Measurements from ENCODE around the gene PPP1R17.

Gene PPP1R17

DNA sequence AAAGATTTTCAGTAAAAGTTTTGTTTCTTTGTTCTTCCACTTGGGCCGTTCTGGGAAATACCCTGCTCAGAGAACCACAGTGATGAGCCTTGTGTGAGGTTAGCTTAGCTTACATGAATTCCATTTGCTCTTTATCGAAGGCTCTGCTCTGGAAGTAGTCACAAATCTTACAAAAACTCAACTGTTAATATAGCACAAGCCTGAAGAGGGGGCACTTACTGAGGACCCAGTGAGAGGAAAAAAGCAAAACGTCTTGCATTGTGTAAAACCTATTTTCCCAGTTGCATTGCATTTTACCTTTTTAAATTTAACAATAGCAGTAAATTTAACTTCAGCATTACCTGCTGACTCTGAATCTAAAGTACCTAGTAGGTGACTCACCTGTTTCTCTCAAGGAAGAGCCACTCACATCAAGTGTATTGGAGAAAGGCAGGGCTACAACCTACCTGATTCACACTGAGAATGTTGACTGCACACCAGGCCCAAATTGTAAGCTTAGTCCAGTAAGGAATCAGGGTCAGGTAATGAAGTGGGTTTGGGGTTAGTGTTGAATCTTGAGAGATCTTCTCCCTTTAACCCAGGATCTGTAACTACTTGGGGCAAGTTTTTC, 42.3 kb downstream of the PPP1R17 start:
- FAIRE-seq (no peak), DNase-seq (ENCODE audit: insufficient read length, low spot score) (no peak)
- TF ChIP-seq POLR2A (IDR thresholded peaks at IDR 0.05; ENCODE audit: low read depth, low read length), result no peak

DNA sequence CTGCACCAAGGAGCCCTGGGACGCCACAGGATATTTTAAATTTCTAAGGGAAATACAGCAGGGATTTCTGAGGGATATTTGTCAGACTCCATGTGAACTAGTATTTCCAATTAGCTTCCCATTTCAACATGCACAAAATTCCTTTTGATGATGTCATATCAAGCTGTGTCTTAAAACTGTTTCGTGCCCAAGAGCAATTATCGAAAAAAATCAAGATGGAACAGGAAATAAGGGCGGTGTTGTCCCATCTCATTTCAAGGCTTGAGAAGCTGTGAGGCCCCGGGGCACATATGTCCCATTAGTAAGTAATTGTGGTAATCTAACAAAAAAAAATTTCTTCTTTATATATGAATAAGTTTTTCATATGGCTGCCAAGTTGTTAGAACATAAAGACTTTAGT, 47.4 kb downstream of the PPP1R17 start:
- DNase-seq (ENCODE audit: insufficient read length, low spot score), result no peak
- FAIRE-seq, result no peak

DNA sequence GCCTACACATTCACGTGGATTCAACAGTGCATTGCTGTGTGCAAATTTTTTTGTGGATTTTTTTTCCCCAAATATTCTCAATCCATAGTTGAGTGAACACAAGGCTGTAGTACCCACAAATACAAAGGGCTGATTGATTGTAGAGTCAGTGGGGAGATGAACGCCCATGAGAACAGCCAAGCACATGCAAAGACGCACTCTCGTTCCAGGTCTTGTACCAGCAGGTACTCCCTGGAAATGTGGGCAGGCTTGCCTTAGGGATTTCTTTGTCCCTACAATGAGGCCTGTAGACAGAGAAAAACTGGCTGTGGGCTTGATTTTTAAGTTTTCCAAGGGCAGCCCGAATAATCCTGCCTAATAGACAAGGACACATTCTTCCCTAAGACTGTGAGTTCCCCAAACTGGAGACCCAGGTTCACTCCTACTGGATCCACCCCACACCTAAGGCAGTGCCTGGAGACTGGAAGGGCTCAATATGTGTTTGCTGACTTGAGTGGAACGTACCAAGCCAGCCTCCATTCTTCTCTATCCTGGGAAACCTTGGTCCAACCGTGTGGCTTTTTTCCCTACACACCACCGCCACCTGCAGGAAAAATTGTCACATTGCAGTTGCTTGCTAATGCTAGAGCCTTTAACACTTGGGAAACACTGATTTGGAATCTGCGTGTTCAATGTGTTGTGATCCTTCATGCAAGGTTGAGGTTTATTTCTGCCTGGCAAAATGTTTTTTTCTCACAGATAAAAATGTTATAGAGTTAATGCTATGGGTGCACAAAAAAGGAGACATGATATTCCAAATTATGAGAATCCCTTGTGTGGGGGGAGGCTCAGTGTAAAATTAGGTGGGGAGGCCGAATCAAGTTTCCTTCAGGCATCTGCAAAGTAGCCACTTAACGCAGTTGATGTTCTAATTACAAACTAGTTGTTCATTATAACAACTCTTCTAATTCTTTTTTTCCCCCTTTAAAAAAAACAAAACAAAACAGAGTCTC, 49.3 kb downstream of the PPP1R17 start:
- no peak for TF ChIP-seq POLR2A (IDR thresholded peaks at IDR 0.05; ENCODE audit: low read depth, low read length)
- peak; percentile 81 for FAIRE-seq
- DNase-seq (ENCODE audit: insufficient read length, low spot score), result peak; percentile 74

More for the DNA sequence above, 47.4 kb downstream of the PPP1R17 start:
- no peak for TF ChIP-seq POLR2A (IDR thresholded peaks at IDR 0.05; ENCODE audit: low read depth, low read length)

DNA sequence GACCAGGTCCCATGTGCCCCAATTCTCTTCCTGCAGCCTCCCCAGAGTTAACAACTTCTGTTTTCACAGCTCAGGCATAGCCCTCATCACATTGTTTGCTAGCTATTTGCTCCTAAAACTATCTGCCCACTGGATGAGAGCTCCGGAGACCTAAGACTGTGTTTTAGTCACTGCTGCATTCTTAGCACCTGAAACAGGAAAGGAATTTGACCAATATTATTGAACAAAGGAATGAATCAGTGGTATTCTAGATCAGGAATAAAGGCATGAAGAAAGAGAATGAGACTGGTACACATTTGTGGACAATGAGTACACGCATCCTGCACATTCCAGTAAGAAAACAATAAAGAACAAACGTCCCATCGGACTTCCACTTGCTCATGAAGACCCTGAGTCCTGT, 54.8 kb downstream of the PPP1R17 start:
- DNase-seq (ENCODE audit: insufficient read length, low spot score) (no peak), FAIRE-seq (no peak)
- no peak for TF ChIP-seq POLR2A (IDR thresholded peaks at IDR 0.05; ENCODE audit: low read depth, low read length)

DNA sequence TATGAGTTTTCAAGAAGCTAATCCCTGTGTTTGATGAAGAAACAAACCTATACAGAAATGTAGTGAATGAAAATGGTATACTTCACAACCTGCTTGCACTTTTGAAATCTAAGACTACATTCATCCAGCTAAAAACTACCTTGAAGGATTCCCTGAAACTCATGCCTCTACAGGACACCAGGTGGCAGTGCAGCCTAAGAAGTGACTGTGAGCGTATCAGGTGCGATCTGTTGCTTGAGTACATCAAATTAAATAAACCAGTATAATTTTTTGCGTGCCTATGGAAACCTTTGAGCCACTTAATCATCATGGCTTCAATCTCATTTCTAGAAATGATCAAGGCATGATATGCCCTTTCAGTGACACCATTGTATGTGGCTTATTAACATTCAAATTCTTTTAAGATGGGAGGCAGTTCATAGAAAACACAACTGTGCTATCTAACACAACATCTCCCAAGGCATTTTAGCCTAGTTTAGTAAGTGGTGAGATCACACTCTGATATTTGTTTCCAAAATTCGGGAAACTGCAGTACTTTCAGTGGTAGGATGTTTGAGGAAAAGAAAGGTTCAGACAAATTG, 57.4 kb downstream of the PPP1R17 start:
- FAIRE-seq (peak; percentile 86), DNase-seq (ENCODE audit: insufficient read length, low spot score) (peak; percentile 59)
- TF ChIP-seq POLR2A (IDR thresholded peaks at IDR 0.05; ENCODE audit: low read depth, low read length), result no peak

DNA sequence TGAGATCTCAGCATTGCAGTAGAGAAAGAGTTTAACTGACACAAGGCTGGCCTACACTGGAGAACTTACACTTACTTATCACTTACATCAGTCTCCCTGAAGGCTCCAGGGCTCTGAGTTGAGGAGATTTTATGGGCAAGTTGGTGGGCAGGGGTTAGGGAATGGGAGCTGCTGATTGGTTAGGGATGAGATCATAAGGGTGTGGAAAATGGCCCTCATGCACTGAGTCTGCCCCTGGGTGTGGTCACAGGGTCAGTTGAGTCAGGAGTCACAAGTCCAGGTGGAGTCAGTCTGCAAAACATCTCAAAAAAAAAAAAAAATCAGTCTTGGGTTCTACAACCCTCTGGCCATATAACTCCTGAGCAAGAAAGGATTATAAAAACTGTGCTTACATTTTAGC, 60.5 kb downstream of the PPP1R17 start:
- no peak for FAIRE-seq
- DNase-seq (ENCODE audit: insufficient read length, low spot score), result no peak

DNA sequence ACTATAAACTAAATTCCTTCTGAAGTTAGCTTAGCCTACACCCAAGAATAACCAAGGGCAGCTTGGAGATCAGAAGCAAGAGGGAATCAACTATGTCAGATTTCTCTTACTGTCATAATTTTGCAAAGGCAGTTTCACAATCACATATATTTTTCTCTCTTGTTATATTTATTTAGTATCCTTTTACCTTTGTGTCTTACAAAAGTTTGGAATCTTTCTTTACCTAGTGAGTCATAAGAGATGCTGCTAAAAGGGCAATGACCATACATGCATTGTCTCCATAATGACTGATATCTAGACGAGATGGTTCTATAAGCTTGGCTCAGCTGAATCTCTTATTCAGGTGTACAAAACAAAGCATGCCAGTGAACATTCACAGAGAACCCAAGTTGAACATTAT, 61.1 kb downstream of the PPP1R17 start:
- no peak for TF ChIP-seq POLR2A (IDR thresholded peaks at IDR 0.05; ENCODE audit: low read depth, low read length)
- no peak for DNase-seq (ENCODE audit: insufficient read length, low spot score)
- no peak for FAIRE-seq

More for the DNA sequence above, 60.5 kb downstream of the PPP1R17 start:
- no peak for TF ChIP-seq POLR2A (IDR thresholded peaks at IDR 0.05; ENCODE audit: low read depth, low read length)

DNA sequence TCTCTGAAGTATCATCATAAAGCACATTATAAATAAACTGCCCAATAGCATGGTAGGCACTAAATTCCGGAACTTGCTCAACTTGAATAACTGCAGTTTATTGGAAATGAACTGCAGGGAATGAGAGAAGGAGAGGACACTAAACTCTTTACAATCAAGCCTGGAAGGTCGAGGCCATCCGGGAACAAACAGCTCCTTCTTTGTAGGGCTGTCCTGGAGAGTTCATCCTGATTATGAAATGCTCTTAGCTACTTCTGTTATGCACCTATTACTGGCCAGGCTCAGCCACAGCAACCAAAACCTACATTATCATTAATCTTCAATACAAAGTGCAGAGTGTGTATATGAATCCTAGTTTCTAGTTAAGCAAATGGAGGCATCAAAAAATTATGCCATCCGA, 64.7 kb downstream of the PPP1R17 start:
- DNase-seq (ENCODE audit: insufficient read length, low spot score), result no peak
- TF ChIP-seq POLR2A (IDR thresholded peaks at IDR 0.05; ENCODE audit: low read depth, low read length), result no peak
- no peak for FAIRE-seq

All from H54 (cell line).